ENCODE results near the gene MSH3.
"Not testable (repeated sequence)": the region's sequence is repeated elsewhere in the genome, so short reads cannot be mapped to it uniquely, and the experiment has no call there.

Gene MSH3

DNA sequence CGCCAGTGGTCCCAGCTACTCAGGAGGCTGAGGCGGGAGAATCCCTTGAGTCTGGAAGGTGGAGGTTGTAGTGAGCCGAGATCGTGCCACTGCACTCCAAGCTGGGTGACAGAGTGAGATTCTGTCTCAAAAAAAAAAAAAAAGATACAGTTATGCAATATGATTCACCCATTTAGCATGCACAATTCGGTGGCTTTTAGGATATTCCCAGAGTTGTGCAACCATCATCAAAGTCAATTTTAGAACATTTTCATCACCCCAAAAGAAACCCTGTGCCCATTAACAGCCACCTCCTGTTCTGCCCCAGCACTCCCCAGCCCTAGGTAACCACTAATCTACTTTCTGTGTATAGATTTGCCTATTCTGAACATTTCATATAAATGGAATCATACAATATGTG lies 4.7 kb downstream of the MSH3 start:
- no peak for ATAC-seq
- TF ChIP-seq OSR1 (CRISPR knock-in tag; IDR thresholded peaks at IDR 0.05): no peak
- TF ChIP-seq ARNTL (CRISPR knock-in tag; IDR thresholded peaks at IDR 0.05; ENCODE audit: borderline replicate concordance, low read depth): no peak
- no peak for TF ChIP-seq ISL1 (CRISPR knock-in tag; IDR thresholded peaks at IDR 0.05)
- no peak for TF ChIP-seq TCF4 (CRISPR knock-in tag; IDR thresholded peaks at IDR 0.05; ENCODE audit: borderline replicate concordance)
- no peak for TF ChIP-seq CSRNP3 (CRISPR knock-in tag; IDR thresholded peaks at IDR 0.05)
- TF ChIP-seq PPARA (CRISPR knock-in tag; IDR thresholded peaks at IDR 0.05; ENCODE audit: borderline replicate concordance): no peak
- TF ChIP-seq, protein P1, sequence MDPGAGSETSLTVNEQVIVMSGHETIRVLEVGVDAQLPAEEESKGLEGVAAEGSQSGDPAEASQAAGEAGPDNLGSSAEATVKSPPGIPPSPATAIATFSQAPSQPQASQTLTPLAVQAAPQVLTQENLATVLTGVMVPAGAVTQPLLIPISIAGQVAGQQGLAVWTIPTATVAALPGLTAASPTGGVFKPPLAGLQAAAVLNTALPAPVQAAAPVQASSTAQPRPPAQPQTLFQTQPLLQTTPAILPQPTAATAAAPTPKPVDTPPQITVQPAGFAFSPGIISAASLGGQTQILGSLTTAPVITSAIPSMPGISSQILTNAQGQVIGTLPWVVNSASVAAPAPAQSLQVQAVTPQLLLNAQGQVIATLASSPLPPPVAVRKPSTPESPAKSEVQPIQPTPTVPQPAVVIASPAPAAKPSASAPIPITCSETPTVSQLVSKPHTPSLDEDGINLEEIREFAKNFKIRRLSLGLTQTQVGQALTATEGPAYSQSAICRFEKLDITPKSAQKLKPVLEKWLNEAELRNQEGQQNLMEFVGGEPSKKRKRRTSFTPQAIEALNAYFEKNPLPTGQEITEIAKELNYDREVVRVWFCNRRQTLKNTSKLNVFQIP (CRISPR knock-in tag; IDR thresholded peaks at IDR 0.05; ENCODE audit: borderline replicate concordance, low read depth): no peak
- no peak for TF ChIP-seq ESRRG (CRISPR knock-in tag; IDR thresholded peaks at IDR 0.05)
- no peak for TF ChIP-seq TSHZ2 (CRISPR knock-in tag; IDR thresholded peaks at IDR 0.05)

DNA sequence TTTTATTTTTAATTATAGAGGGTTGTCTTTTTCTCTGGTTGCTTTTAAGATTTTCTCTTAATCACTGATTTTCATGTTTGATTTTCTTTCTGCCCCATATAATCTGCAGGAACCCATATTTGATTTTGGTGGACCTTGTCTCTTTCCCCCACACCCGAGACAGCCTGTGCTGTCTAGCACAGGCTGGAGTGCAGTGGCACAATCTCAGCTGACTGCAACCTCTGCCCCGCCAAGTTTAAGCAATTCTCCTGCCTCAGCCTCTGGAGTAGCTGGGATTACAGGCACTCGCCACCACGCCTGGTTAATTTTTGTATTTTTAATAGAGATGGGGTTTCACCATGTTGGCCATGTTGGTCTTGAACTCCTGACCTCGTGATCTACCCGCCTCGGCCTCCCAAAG lies 6.2 kb downstream of the MSH3 start:
- ATAC-seq: not testable (repeated sequence)

DNA sequence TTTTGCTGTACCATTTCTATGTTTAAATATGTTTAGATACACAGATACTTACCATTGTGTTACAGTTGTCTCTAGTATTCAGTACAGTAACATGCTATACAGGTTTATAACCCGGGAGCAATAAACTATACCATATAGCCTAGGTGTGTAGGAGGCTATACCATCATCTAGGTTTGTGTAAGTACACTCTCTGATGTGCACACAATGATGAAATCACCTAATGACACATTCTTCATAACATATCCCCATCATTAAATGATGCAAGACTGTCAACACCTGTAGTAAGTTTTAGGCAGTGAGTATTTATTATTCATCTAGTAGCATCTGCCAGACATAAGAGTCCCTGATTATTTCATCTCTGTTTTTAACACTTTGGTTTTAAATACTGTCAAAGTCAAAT lies 7.7 kb downstream of the MSH3 start:
- ATAC-seq: no peak
- TF ChIP-seq ARNTL (CRISPR knock-in tag; IDR thresholded peaks at IDR 0.05; ENCODE audit: borderline replicate concordance, low read depth) (no peak), TCF4 (CRISPR knock-in tag; IDR thresholded peaks at IDR 0.05; ENCODE audit: borderline replicate concordance) (no peak), ZNF565 (CRISPR knock-in tag; conservative IDR thresholded peaks at IDR 0.05; ENCODE audit: low read depth) (no peak), SNAI2 (CRISPR knock-in tag; IDR thresholded peaks at IDR 0.05) (no peak), ESRRG (CRISPR knock-in tag; IDR thresholded peaks at IDR 0.05) (no peak), TOX (CRISPR knock-in tag; IDR thresholded peaks at IDR 0.05; ENCODE audit: borderline replicate concordance) (no peak), TSHZ2 (CRISPR knock-in tag; IDR thresholded peaks at IDR 0.05) (no peak), ZNF8 (CRISPR knock-in tag; IDR thresholded peaks at IDR 0.05) (no peak), ZC3H10 (CRISPR knock-in tag; IDR thresholded peaks at IDR 0.05) (no peak), ZNF70 (CRISPR knock-in tag; IDR thresholded peaks at IDR 0.05) (no peak), OSR1 (CRISPR knock-in tag; IDR thresholded peaks at IDR 0.05) (no peak), GLIS3 (CRISPR knock-in tag; IDR thresholded peaks at IDR 0.05) (no peak), CSDC2 (CRISPR knock-in tag; IDR thresholded peaks at IDR 0.05) (no peak), ISL1 (CRISPR knock-in tag; IDR thresholded peaks at IDR 0.05) (no peak), RARB (CRISPR knock-in tag; IDR thresholded peaks at IDR 0.05) (no peak), ZFP30 (CRISPR knock-in tag; IDR thresholded peaks at IDR 0.05) (no peak), PATZ1 (CRISPR knock-in tag; IDR thresholded peaks at IDR 0.05; ENCODE audit: borderline replicate concordance) (no peak)
- TF ChIP-seq, protein P1 (CRISPR knock-in tag; IDR thresholded peaks at IDR 0.05; ENCODE audit: borderline replicate concordance, low read depth): no peak

Data from SK-N-SH treated with all-trans-retinoic acid at 6 μM for 48 hours (cell line).